KMS-11 (cell line): ENCODE data around the gene ST3GAL4.

ENCODE experiments used
- H2AFZ ChIP-seq: fragments of 200-600 bp; sonication (generic); 2 replicates; pipeline ENCODE4 v1.6.1; 2016; ENCODE audit warnings: antibody characterized with exemption, mixed run types, low read depth
- H3K27ac ChIP-seq: fragments of 200-600 bp; sonication (generic); 2 replicates; pipeline ENCODE4 v1.6.1; 2016; ENCODE audit warnings: mild to moderate bottlenecking, mixed run types
- H3K27me3 ChIP-seq: fragments of 200-600 bp; sonication (generic); 2 replicates; pipeline ENCODE4 v1.6.1; 2017; ENCODE audit warnings: mild to moderate bottlenecking, low read depth, mixed run types, moderate library complexity; ENCODE audit not compliant: insufficient read depth
- H3K36me3 ChIP-seq: fragments of 200-600 bp; sonication (generic); 2 replicates; pipeline ENCODE4 v1.6.1; 2017; ENCODE audit warnings: mild to moderate bottlenecking, mixed run types; ENCODE audit not compliant: insufficient read depth
- H3K4me1 ChIP-seq: fragments of 200-600 bp; sonication (generic); 2 replicates; pipeline ENCODE4 v1.6.1; 2016; ENCODE audit warnings: mild to moderate bottlenecking, low read depth, mixed run types; ENCODE audit not compliant: poor library complexity, severe bottlenecking
- H3K4me2 ChIP-seq: fragments of 200-600 bp; sonication (generic); 2 replicates; pipeline ENCODE4 v1.7.0; 2016; ENCODE audit warnings: mild to moderate bottlenecking, mixed run types
- H3K4me3 ChIP-seq: fragments of 200-600 bp; sonication (generic); IDR thresholded peaks from 2 replicates; pipeline ENCODE4 v1.6.1; 2017; ENCODE audit warnings: low read depth, low read length, mixed read lengths; ENCODE audit not compliant: insufficient read depth
- H3K79me2 ChIP-seq: fragments of 200-600 bp; sonication (generic); 2 replicates; pipeline ENCODE4 v1.6.1; 2016; ENCODE audit warnings: low read depth, mixed run types; ENCODE audit not compliant: insufficient read depth
- H3K9ac ChIP-seq: fragments of 200-600 bp; sonication (generic); 2 replicates; pipeline ENCODE4 v1.6.1; 2016; ENCODE audit warnings: mild to moderate bottlenecking, mixed run types
- H4K20me1 ChIP-seq: fragments of 200-600 bp; sonication (generic); 2 replicates; pipeline ENCODE4 v1.6.1; 2016; ENCODE audit warnings: mild to moderate bottlenecking, mixed run types; ENCODE audit not compliant: insufficient read depth
- TF ChIP-seq, protein P1 (sequence below): fragments of 200-600 bp; sonication (generic); conservative IDR thresholded peaks from 2 replicates; pipeline ENCODE4 v1.6.1; 2017; ENCODE audit warnings: low read depth, mild to moderate bottlenecking, antibody characterized with exemption, low read length, moderate library complexity, mixed read lengths

ST3GAL4 gene

DNA sequence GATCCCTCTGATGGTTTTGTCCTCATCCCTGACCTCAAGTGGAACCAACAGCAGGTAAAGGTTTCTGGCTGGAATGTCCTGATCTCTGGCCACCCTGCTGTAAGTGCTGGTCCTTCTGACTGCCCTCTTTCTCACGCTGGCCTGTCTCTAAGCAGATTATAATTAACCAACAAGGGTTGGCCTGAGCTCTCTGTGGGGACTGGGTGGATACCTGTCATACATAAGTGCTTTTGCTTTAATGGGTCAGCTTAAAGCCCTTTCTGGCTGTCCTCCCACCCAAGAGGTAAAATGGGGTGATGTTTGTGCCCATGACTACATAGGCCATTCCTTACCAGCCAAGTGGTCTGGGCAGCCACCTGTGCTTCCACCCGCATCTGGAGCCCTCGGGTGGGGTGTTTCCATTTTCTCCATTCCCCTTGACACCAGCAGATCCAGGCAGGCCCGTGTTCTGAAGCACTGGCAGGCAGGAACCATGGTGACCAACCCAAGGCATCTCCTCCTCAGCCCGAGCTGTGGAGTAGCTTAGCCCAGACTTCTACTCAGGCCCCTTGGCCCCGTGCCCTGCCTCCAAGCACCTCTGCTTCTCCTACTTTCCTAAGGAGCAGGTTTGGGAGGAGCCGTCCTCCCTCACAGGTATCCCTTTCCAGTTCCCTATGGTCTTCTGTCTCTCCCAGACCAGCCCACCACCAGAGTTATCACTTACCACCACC is 17.0 kb upstream of the ST3GAL4 start:
- no peaks in the 10 kb centered on the region for H3K4me1 ChIP-seq
- H3K27me3 ChIP-seq: no peaks in the 10 kb centered on the region
- no peak overlapping the region for H3K27ac ChIP-seq
- no peaks in the 10 kb centered on the region for H4K20me1 ChIP-seq
- no peaks in the 10 kb centered on the region for H3K79me2 ChIP-seq
- no peaks in the 10 kb centered on the region for H3K36me3 ChIP-seq
- H3K4me2 ChIP-seq: no peak overlapping the region
- no peak overlapping the region for H2AFZ ChIP-seq
- H3K4me3 ChIP-seq: no peak overlapping the region
- H3K9ac ChIP-seq: no peak overlapping the region
- TF ChIP-seq, protein P1, sequence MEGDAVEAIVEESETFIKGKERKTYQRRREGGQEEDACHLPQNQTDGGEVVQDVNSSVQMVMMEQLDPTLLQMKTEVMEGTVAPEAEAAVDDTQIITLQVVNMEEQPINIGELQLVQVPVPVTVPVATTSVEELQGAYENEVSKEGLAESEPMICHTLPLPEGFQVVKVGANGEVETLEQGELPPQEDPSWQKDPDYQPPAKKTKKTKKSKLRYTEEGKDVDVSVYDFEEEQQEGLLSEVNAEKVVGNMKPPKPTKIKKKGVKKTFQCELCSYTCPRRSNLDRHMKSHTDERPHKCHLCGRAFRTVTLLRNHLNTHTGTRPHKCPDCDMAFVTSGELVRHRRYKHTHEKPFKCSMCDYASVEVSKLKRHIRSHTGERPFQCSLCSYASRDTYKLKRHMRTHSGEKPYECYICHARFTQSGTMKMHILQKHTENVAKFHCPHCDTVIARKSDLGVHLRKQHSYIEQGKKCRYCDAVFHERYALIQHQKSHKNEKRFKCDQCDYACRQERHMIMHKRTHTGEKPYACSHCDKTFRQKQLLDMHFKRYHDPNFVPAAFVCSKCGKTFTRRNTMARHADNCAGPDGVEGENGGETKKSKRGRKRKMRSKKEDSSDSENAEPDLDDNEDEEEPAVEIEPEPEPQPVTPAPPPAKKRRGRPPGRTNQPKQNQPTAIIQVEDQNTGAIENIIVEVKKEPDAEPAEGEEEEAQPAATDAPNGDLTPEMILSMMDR: no peak

DNA sequence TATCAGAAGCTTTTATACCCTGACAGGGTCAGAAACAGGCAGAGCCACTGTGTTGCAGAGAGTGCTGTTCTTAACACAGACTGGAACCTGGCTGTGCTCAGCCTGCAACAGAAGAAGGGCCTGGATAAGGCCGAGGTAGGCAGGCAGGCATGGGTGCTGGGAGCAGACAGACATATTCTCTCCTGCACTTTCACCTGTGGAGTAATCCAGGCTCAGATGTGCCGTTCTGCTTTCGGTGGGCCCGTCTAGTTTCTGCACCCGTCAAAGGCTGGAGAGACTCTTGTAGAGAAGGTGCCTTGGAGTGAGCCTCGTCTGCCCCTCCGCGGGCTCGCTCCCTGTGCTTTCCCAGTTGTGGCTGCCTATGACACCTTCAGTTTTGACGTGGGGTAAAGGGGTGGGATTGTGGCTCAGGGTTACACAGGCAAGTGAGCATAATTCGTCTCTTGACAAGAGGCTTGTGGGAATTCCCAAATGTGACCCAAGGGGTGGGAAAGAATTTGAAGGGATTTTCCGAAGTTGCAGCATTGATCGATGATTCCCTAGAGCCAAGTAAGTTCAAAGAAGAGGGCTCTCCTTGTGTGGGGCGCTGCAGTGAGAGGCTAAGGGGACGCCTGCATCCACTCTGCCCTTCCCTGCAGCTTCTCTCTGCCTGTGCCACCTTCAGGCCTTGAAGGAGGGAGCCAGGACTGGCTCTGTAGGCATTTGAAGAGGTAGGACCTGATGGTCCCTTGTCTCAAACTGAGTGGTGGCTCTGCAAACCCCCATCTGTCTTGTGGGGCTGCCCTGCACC is 16.2 kb upstream of the ST3GAL4 start:
- no peak overlapping the region for H3K27ac ChIP-seq
- no peak overlapping the region for H3K4me2 ChIP-seq
- no peaks in the 10 kb centered on the region for H3K79me2 ChIP-seq
- H3K9ac ChIP-seq: no peak overlapping the region
- H3K36me3 ChIP-seq: no peaks in the 10 kb centered on the region
- no peaks in the 10 kb centered on the region for H4K20me1 ChIP-seq
- H3K4me3 ChIP-seq: no peak overlapping the region
- no peaks in the 10 kb centered on the region for H3K4me1 ChIP-seq
- H3K27me3 ChIP-seq: no peaks in the 10 kb centered on the region
- no peak overlapping the region for H2AFZ ChIP-seq
- TF ChIP-seq, protein P1: no peak

DNA sequence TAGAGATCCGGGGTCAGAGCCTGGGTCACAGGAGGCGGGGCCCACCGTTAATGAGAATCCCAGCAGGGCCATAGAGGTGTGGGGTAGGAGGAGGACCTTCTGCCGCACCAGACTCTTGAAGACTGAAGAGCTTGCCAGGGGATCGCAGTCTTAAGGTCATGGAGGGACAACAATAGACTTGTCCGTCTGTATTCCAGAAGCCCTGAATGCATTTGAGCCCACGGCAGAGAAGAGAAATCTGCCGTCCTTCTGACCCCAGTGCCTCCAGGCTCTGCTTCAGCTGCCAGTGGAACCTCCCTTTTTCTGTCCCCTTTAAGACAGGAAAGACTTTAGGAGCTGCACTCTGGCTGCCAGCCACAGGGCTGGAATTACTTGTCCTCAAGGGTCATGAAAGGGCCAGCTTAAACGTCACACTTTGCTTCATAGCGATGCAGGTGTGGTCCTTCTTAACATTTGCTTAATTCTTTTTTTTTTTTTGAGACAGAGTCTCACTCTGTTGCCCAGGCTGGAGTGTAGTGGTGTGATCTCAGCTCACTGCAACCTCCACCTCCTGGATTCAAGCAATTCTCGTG is 15.5 kb upstream of the ST3GAL4 start:
- H3K9ac ChIP-seq: no peak overlapping the region
- H3K36me3 ChIP-seq: no peaks in the 10 kb centered on the region
- H4K20me1 ChIP-seq: no peaks in the 10 kb centered on the region
- no peak overlapping the region for H3K27ac ChIP-seq
- H3K79me2 ChIP-seq: no peaks in the 10 kb centered on the region
- no peak overlapping the region for H3K4me2 ChIP-seq
- H3K27me3 ChIP-seq: no peaks in the 10 kb centered on the region
- H3K4me1 ChIP-seq: no peaks in the 10 kb centered on the region
- no peak overlapping the region for H3K4me3 ChIP-seq
- H2AFZ ChIP-seq: no peak overlapping the region
- TF ChIP-seq, protein P1: no peak

DNA sequence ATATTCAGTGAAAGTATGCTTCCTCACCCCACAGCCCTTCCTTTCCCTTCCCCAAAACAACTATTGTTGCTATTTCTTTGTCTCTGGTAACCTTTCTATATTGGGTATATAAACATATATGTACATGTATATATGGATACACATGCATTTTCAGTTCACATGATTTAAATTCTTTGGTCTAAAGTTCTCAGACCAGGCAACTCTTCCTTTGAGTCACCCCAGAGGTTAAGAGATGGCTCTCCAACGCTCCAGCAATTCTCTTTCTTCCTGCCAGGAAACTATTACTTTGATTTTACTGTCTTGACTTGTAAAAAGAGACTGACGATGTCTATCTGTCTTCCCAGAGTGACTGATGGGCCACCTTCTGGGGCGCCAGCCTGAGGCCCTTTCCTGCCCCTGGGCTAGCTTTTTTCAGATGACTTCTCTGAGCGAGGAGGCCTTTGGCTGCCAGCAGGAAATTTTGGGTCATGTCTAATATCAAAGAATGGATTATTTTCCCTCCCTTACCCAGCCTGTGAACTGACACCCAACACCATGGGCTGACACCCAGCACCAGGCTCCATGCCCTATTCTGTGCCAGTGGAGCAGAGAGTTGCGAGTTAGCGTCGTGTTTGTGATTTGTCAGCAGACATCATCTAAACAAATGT is 14.4 kb upstream of the ST3GAL4 start:
- no peaks in the 10 kb centered on the region for H3K27me3 ChIP-seq
- H2AFZ ChIP-seq: no peak overlapping the region
- H3K36me3 ChIP-seq: no peaks in the 10 kb centered on the region
- no peak overlapping the region for H3K4me2 ChIP-seq
- H3K4me1 ChIP-seq: no peaks in the 10 kb centered on the region
- TF ChIP-seq, protein P1: no peak
- H3K9ac ChIP-seq: no peak overlapping the region
- H3K27ac ChIP-seq: no peak overlapping the region
- H3K79me2 ChIP-seq: no peaks in the 10 kb centered on the region
- H3K4me3 ChIP-seq: no peak overlapping the region
- H4K20me1 ChIP-seq: no peaks in the 10 kb centered on the region
